ENCODE data around the gene A1BG.
"Not testable (repeated sequence)": the region's sequence is repeated elsewhere in the genome, so short reads cannot be mapped to it uniquely, and the experiment has no call there.

A1BG gene

GRCh38 chr19:58315580-58315979 lies 37.7 kb downstream of the A1BG start:
- Mint-ChIP-seq H3K9me3 (peaks cover 9% of the 10 kb centered on the region), H3K27me3 (no peaks in the 10 kb centered on the region), H3K27ac (no peak overlapping the region), H3K36me3 (ENCODE audit: low read depth) (peaks cover 63% of the 10 kb centered on the region), H3K4me1 (ENCODE audit: low read depth) (no peaks in the 10 kb centered on the region), H3K4me3 (no peak overlapping the region)
- no peak for DNase-seq

DNA sequence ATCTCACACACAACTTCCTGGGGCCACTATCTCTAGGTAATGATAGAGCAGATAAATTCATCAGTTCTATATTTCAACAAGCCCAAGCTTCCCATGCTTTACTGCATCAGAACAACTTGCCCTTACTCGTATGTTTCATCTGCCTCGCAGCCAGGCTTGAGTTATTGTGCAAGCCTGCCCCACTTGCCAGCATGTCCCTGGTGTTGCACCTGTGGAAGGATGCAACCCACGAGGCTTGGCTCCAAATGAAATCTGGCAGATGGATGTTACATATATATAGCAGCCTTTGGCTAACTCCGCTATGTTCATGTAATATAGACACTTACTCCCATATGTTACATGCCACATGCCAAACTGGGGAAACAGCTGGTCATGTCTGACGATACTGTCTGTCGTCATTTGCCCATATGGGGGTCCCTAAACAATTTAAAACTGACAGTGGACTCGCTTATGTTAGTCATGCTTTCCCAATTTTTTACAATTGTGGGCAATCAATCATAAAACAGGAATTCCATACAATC lies 41.9 kb downstream of the A1BG start:
- Mint-ChIP-seq H3K4me3 (no peak overlapping the region), H3K36me3 (ENCODE audit: low read depth) (peaks cover 100% of the 10 kb centered on the region), H3K27me3 (no peaks in the 10 kb centered on the region), H3K9me3 (peaks cover 9% of the 10 kb centered on the region), H3K4me1 (ENCODE audit: low read depth) (peaks cover 33% of the 10 kb centered on the region), H3K27ac (no peak overlapping the region)
- DNase-seq = no peak

- peak; percentile 39 for DNase-seq
- Mint-ChIP-seq H3K4me1 (ENCODE audit: low read depth) (peaks cover 39% of the 10 kb centered on the region), H3K36me3 (ENCODE audit: low read depth) (peaks cover 100% of the 10 kb centered on the region)
- not testable (repeated sequence) for H3K4me3 Mint-ChIP-seq, H3K9me3 Mint-ChIP-seq, H3K27me3 Mint-ChIP-seq, H3K27ac Mint-ChIP-seq
These were observed 42.6 kb downstream of the A1BG start for GRCh38 chr19:58310685-58311084.

DNA sequence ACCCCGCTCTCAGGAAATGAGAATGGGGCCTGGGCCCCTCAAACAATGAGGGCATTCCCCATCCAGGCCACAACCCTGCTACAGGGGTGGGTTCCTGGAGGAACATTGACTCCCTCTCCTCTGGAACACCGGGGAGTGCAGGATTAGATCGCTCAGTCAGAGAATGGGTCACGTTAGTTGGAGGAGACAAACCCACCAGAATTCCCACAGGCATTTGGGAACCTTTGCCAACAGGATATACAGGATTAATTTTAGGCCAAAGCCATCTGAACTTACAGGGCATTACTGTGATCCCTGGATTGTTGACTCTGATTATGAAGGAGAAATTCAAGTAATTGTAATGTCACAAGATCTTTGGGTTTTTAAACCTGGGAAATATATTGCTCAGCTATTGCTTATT lies 45.6 kb downstream of the A1BG start:
- DNase-seq = no peak
- Mint-ChIP-seq H3K4me1 (ENCODE audit: low read depth) (peaks cover 53% of the 10 kb centered on the region), H3K27me3 (no peaks in the 10 kb centered on the region), H3K4me3 (no peak overlapping the region), H3K36me3 (ENCODE audit: low read depth) (peaks cover 93% of the 10 kb centered on the region), H3K9me3 (peaks cover 24% of the 10 kb centered on the region), H3K27ac (peak overlapping the region; percentile 15)

DNA sequence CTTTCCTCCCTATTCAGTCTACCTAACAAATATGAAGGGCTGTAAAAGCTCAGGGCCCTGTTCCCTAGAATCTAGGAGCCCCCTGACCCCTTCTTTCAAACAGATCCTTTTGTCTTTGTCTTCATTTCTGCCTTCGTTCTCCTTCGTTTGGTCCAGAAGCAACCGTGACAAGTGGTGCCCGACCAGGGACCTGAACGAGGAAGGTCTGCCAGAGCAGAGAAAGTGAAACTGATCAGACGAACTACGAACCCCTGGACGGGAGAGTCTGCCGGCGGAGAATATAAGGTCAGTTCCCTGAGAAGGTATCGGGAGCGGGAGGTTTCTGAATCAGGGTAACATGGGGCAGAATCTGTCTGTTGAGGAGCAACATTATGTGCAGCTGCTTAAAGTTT lies 47.4 kb downstream of the A1BG start:
- Mint-ChIP-seq H3K9me3 (peaks cover 25% of the 10 kb centered on the region), H3K4me3 (peak overlapping the region; percentile 99), H3K27me3 (no peaks in the 10 kb centered on the region), H3K4me1 (ENCODE audit: low read depth) (peaks cover 53% of the 10 kb centered on the region), H3K36me3 (ENCODE audit: low read depth) (peaks cover 93% of the 10 kb centered on the region), H3K27ac (peak overlapping the region; percentile 99)
- DNase-seq = no peak

DNA sequence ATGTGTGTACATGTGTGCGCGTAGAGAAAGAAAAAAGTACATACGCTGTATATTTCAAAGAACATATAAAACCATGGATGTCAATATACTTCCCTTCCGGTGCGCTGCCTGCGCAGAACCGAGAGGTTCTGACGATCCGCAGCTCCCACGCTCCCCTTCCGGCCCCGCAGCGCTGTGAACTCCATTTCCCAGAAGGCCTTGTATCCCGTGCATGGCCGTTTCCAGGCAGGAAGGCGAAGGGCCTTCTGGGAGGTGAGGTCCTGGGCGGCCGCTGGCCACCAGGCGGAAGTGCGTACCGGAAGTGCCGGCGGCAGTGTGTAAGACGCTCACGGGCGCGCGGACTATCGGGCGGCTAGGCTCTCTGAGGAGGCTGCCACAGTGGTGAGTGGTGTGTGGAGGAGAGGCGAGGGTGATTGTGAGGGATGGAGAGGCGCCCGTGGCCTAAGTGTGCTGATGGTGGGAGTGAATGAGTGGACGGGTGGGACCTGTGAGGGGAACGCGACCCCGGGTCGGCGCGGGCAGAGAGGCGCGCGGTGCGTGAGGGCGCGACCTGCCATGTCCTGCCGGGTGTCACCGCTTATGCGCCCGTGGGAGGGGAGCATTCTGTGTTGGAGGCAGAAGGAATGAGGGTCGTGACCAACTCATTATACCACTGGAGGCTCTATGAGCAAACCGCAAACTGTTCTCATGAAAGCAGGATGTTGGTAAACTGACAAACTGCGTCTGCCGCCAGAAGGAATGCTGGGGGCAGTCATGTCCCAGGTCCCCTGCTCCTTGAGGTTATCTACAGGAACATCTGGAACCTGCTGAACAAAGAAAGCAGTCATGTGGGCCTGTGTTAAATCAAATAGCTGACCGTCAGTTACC lies 48.0 kb downstream of the A1BG start, which contains the start of gene ERVK3-1:
Gene ERVK3-1, plus strand, starts transcription at position 313 of the 867 bp plus-strand sequence. CDS start 6,792 bp downstream, outside the sequence.
- H3K4me1 Mint-ChIP-seq (ENCODE audit: low read depth) = peaks cover 52% of the 10 kb centered on the region
- H3K9me3 Mint-ChIP-seq = peaks cover 29% of the 10 kb centered on the region
- no peaks in the 10 kb centered on the region for H3K27me3 Mint-ChIP-seq
- peaks cover 93% of the 10 kb centered on the region for H3K36me3 Mint-ChIP-seq (ENCODE audit: low read depth)
- peak; percentile 93 for DNase-seq
- H3K4me3 Mint-ChIP-seq = peak within 1 kb of the TSS; percentile 99
- H3K27ac Mint-ChIP-seq = peak within 1 kb of the TSS; percentile 99

DNA sequence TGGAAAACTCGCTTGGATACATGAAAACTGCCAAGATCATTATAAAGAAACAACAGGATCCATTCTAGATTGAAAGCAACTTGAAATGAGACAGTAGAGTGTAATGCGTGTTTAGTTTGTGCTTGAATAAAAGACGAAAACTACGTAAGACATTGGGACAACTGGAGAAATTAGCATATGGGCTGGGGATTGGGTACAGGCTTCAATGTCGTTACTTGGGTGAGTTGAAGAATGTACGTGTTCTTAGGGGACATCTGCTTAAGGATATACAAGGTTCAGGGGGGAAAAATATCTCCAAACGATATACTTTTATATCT lies 48.6 kb downstream of the A1BG start:
- no peaks in the 10 kb centered on the region for H3K27me3 Mint-ChIP-seq
- H3K36me3 Mint-ChIP-seq (ENCODE audit: low read depth) = peaks cover 93% of the 10 kb centered on the region
- H3K4me1 Mint-ChIP-seq (ENCODE audit: low read depth) = peaks cover 49% of the 10 kb centered on the region

DNA sequence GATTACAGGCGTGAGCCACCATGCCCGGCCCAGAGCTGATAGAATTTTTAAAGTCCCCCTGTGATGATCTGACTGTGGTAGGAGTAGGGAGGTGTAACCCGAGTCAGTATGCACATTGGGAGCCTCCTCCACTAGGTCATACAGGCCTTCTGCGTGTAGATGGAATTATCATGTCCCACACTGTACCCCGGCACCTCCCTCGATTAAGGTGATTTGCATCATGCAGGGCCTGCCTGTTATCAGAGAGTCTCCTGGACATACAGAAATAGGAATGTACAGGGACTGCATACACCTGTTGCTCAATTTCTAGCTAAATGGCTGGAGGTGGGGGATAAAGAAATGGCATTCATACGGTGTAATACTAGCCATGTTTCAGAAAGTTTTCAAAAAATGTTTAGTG lies 49.0 kb downstream of the A1BG start:
- H3K4me3 Mint-ChIP-seq = peak overlapping the region; percentile 99
- H3K27ac Mint-ChIP-seq = peak overlapping the region; percentile 99
- H3K9me3 Mint-ChIP-seq = peaks cover 34% of the 10 kb centered on the region
- H3K27me3 Mint-ChIP-seq = no peaks in the 10 kb centered on the region
- peaks cover 46% of the 10 kb centered on the region for H3K4me1 Mint-ChIP-seq (ENCODE audit: low read depth)
- DNase-seq = no peak
- H3K36me3 Mint-ChIP-seq (ENCODE audit: low read depth) = peaks cover 92% of the 10 kb centered on the region

More for the DNA sequence above, 48.6 kb downstream of the A1BG start:
- Mint-ChIP-seq H3K9me3 (peaks cover 33% of the 10 kb centered on the region), H3K4me3 (peak overlapping the region; percentile 99), H3K27ac (peak overlapping the region; percentile 99)
- no peak for DNase-seq

DNA sequence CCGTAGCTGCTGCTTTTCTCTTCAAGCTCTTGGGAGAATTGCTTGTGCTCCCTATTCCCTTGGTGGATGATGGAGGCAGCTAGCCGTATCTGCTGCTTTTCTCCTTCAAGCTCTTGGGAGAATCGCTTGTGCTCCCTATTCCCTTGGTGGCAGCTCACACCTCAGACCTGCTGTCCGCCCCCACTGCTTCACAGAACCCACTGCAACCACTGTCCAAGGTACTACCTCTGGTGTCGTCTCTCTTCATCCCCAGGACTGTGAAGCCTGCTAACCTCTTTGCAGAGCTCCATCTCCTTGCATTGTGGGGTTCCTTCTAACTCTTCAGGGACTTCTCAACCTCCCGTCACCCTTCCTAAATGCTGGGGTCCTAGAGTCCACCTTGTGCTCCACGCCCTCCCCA lies 52.7 kb downstream of the A1BG start:
- H3K4me3 Mint-ChIP-seq = no peak overlapping the region
- H3K27me3 Mint-ChIP-seq = no peaks in the 10 kb centered on the region
- DNase-seq = no peak
- no peak overlapping the region for H3K27ac Mint-ChIP-seq
- H3K36me3 Mint-ChIP-seq (ENCODE audit: low read depth) = peaks cover 88% of the 10 kb centered on the region
- H3K9me3 Mint-ChIP-seq = peaks cover 40% of the 10 kb centered on the region
- H3K4me1 Mint-ChIP-seq (ENCODE audit: low read depth) = peaks cover 14% of the 10 kb centered on the region

GRCh38 chr19:58296104-58296503 lies 57.2 kb downstream of the A1BG start:
- Mint-ChIP-seq H3K36me3 (ENCODE audit: low read depth) (peaks cover 95% of the 10 kb centered on the region), H3K4me3 (no peak overlapping the region), H3K4me1 (ENCODE audit: low read depth) (no peaks in the 10 kb centered on the region), H3K9me3 (peaks cover 54% of the 10 kb centered on the region), H3K27ac (no peak overlapping the region), H3K27me3 (no peaks in the 10 kb centered on the region)
- DNase-seq = no peak
